ENCODE measurements around the gene SNN.

Gene SNN

GRCh38 chr16:11725457-11725856 lies 57.2 kb downstream of the SNN start:
- no peak overlapping the region for H3K4me3 ChIP-seq (ENCODE audit: low read length)
- DNase-seq (ENCODE audit: low read depth): no peak
- TF ChIP-seq, protein P1, sequence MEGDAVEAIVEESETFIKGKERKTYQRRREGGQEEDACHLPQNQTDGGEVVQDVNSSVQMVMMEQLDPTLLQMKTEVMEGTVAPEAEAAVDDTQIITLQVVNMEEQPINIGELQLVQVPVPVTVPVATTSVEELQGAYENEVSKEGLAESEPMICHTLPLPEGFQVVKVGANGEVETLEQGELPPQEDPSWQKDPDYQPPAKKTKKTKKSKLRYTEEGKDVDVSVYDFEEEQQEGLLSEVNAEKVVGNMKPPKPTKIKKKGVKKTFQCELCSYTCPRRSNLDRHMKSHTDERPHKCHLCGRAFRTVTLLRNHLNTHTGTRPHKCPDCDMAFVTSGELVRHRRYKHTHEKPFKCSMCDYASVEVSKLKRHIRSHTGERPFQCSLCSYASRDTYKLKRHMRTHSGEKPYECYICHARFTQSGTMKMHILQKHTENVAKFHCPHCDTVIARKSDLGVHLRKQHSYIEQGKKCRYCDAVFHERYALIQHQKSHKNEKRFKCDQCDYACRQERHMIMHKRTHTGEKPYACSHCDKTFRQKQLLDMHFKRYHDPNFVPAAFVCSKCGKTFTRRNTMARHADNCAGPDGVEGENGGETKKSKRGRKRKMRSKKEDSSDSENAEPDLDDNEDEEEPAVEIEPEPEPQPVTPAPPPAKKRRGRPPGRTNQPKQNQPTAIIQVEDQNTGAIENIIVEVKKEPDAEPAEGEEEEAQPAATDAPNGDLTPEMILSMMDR (conservative IDR thresholded peaks at IDR 0.05; ENCODE audit: low read depth, low read length): no peak

DNA sequence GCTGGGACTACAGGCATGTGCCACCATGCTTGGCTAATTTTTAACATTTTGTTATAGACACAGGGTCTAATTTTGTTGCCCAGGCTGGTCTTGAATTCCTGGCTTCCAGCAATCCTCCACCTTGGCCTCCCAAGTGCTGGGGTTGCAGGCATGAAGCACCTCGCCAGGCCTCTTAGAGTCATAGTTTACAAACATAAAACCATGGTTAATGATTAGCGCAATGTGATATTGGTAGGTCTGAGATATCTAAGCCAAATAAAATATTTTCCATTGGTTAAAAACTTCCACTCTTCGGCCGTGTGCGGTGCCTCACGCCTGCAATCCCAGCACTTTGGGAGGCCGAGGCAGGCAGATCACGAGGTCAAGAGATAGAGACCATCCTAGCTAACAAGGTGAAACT lies 57.8 kb downstream of the SNN start:
- H3K4me3 ChIP-seq (ENCODE audit: low read length): no peak overlapping the region
- no peak for DNase-seq (ENCODE audit: low read depth)
- TF ChIP-seq, protein P1 (conservative IDR thresholded peaks at IDR 0.05; ENCODE audit: low read depth, low read length): no peak

GRCh38 chr16:11727796-11728543 lies 59.7 kb downstream of the SNN start:
- DNase-seq (ENCODE audit: low read depth): no peak
- no peak overlapping the region for H3K4me3 ChIP-seq (ENCODE audit: low read length)
- TF ChIP-seq, protein P1 (conservative IDR thresholded peaks at IDR 0.05; ENCODE audit: low read depth, low read length): no peak
